ENCODE data around the gene TAL1.
"Not testable (repeated sequence)": the region's sequence is repeated elsewhere in the genome, so short reads cannot be mapped to it uniquely, and the experiment has no call there.

The TAL1 gene

GRCh38 chr1:47212636-47213229 is 19.3 kb downstream of the TAL1 start:
- no peak for DNase-seq (ENCODE audit: low read depth, low spot score)

- no peak for DNase-seq (ENCODE audit: low read depth, low spot score)
Observed at GRCh38 chr1:47211796-47212269, 20.2 kb downstream of the TAL1 start.

- no peak for DNase-seq (ENCODE audit: low read depth, low spot score)
Observed at GRCh38 chr1:47210666-47211065, 21.4 kb downstream of the TAL1 start.

- DNase-seq (ENCODE audit: low read depth, low spot score), result no peak
Observed at GRCh38 chr1:47209725-47210325, 22.2 kb downstream of the TAL1 start.

- no peak for DNase-seq (ENCODE audit: low read depth, low spot score)
Observed at GRCh38 chr1:47209091-47209490, 22.9 kb downstream of the TAL1 start.

- DNase-seq (ENCODE audit: low read depth, low spot score), result no peak
Observed at GRCh38 chr1:47208374-47208850, 23.6 kb downstream of the TAL1 start.

GRCh38 chr1:47207803-47208373 is 24.1 kb downstream of the TAL1 start:
- DNase-seq (ENCODE audit: low read depth, low spot score), result no peak

GRCh38 chr1:47205918-47206317 is 26.1 kb downstream of the TAL1 start:
- DNase-seq (ENCODE audit: low read depth, low spot score), result no peak

- not testable (repeated sequence) for DNase-seq (ENCODE audit: low read depth, low spot score)
Observed at GRCh38 chr1:47203504-47203903, 28.5 kb downstream of the TAL1 start.

GRCh38 chr1:47201179-47201578 is 30.8 kb downstream of the TAL1 start:
- DNase-seq (ENCODE audit: low read depth, low spot score), result no peak

- DNase-seq (ENCODE audit: low read depth, low spot score), result no peak
Observed at GRCh38 chr1:47198214-47198613, 33.8 kb downstream of the TAL1 start.

- no peak for DNase-seq (ENCODE audit: low read depth, low spot score)
Observed at GRCh38 chr1:47196622-47197021, 35.4 kb downstream of the TAL1 start.

- not testable (repeated sequence) for DNase-seq (ENCODE audit: low read depth, low spot score)
Observed at GRCh38 chr1:47195981-47196380, 36.0 kb downstream of the TAL1 start.

GRCh38 chr1:47194311-47194710 is 37.7 kb downstream of the TAL1 start:
- DNase-seq (ENCODE audit: low read depth, low spot score), result no peak

GRCh38 chr1:47193496-47193895 is 38.5 kb downstream of the TAL1 start:
- not testable (repeated sequence) for DNase-seq (ENCODE audit: low read depth, low spot score)

- DNase-seq (ENCODE audit: low read depth, low spot score), result peak; percentile 92
Observed at GRCh38 chr1:47192458-47193384, 39.3 kb downstream of the TAL1 start.

GRCh38 chr1:47191940-47192457 is 40.0 kb downstream of the TAL1 start:
- DNase-seq (ENCODE audit: low read depth, low spot score), result no peak

- no peak for DNase-seq (ENCODE audit: low read depth, low spot score)
Observed at GRCh38 chr1:47190857-47191256, 41.2 kb downstream of the TAL1 start.

- DNase-seq (ENCODE audit: low read depth, low spot score), result no peak
Observed at GRCh38 chr1:47190509-47190855, 41.5 kb downstream of the TAL1 start.

- no peak for DNase-seq (ENCODE audit: low read depth, low spot score)
Observed at GRCh38 chr1:47189844-47190508, 42.0 kb downstream of the TAL1 start, which contains the start of gene PDZK1IP1. Gene PDZK1IP1, minus strand, starts transcription at chr1:47190036. Its CDS starts 104 bp downstream, at chr1:47189932.

Measured in iPS DF 19.7 (cell line).